MG63 (cell line): ENCODE results near the gene OR52E8. TPM values are rescaled to one million over a fixed set of nuclear protein-coding genes. Genes with fewer than 3 reads are reported as not detected.

Source experiments
- DNase-seq: peaks from one replicate; pipeline ENCODE4 v3.0.0-alpha.2; 2020
- H3K27me3 ChIP-seq: fragments of 250-450 bp; sonication (Bioruptor Pico); 2 replicates; pipeline ENCODE4 v1.5.1; 2020; ENCODE audit warnings: mild to moderate bottlenecking, moderate library complexity
- H3K36me3 ChIP-seq: fragments of 250-450 bp; sonication (Bioruptor Pico); 2 replicates; pipeline ENCODE4 v1.5.1; 2020; ENCODE audit warnings: mild to moderate bottlenecking, moderate library complexity
- H3K4me3 ChIP-seq: fragments of 250-450 bp; sonication (Bioruptor Pico); 2 replicates; pipeline ENCODE4 v1.5.1; 2020; ENCODE audit warnings: mild to moderate bottlenecking, moderate library complexity
- H3K9me3 ChIP-seq: fragments of 250-450 bp; sonication (Bioruptor Pico); 2 replicates; pipeline ENCODE4 v1.5.1; 2020; ENCODE audit warnings: mild to moderate bottlenecking, moderate library complexity
- total RNA-seq: library from RNA; depleted of rRNA; stranded (reverse); fragments of >200 nt; shearing (Covaris generic); gene quantifications from 2 replicates; pipeline ENCODE4 v1.2.3, GENCODE V29; 2014; ENCODE audit warnings: low replicate concordance; rRNA removed

OR52E8 gene
- total RNA-seq: not detected in 2 replicates

DNA sequence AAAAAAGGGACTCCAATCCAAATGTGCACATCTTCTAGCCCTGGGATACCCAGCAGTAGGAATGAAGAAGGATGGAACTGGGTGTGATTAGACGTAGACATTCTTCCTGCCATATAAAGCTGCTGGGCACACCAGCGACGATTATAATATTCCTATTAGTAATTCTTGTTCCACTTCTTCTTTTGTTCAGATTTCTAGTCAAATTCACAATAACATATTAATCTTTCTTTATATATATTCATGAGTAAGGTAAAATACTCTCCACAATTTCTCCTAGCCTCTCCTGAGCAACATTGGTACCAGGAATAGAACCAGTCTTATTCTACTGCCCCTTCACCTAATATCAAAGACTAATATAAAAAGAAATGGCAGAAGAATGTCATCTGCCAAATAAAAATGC, at the start of gene OR52E8:
Gene OR52E8 (minus strand): TSS at position 101 of the 400 bp plus-strand sequence. CDS start 0 bp downstream, at position 101.
- no peak for DNase-seq
- no peak within 1 kb of the TSS for H3K4me3 ChIP-seq
- no peaks in the 10 kb centered on the region for H3K36me3 ChIP-seq
- peaks cover 2% of the 10 kb centered on the region; the same call in 1 of the 2 replicates for H3K27me3 ChIP-seq
- H3K9me3 ChIP-seq: peaks cover 3% of the 10 kb centered on the region; the same call in 1 of the 2 replicates

DNA sequence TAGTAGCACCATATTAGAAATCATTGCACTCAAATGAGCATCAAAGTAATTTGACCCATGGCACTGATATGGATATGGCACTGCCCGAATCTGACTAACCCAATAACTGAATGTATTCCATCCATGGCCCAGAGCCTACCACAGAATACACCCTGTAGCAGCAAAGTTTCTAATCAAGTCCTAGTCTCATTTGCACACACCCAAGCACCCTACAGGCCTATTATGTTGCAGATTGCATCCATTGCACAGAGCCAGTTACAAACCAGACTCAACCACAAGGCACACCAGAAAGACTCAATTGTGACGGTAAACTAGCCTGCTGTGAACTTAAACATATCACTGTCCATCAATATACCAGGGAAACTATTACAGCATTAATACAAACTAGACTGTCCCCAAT, 42.0 kb upstream of the OR52E8 start:
- Histone ChIP-seq H3K36me3 (no peaks in the 10 kb centered on the region), H3K9me3 (no peaks in the 10 kb centered on the region), H3K27me3 (no peaks in the 10 kb centered on the region), H3K4me3 (no peak overlapping the region)
- DNase-seq: no peak

DNA sequence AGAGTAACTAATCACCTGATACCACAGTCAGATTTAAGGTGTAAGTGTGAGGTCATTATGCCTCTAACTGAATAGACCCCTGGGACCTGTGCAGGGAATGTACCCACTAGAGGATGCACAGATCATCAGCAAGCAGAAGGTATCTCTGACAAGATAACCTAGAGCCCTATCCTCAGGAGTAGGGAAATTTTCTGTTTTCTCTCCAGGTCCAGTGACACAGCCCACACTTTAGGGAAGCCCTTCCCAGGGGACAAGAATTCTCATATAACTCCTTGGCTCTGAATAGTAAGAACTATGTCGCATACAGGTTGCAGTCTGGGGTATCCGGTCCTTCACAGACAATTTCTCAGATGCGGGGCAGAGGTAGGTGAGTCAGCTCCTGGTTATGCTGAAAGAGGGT, 35.4 kb upstream of the OR52E8 start, which contains the start of gene OR52E5:
Gene OR52E5 (plus strand): TSS at position 301 of the 400 bp plus-strand sequence. CDS start 7,569 bp downstream, outside the sequence.
- DNase-seq: no peak
- Histone ChIP-seq H3K27me3 (no peaks in the 10 kb centered on the region; the same call in 1 of the 2 replicates), H3K9me3 (no peaks in the 10 kb centered on the region)

DNA sequence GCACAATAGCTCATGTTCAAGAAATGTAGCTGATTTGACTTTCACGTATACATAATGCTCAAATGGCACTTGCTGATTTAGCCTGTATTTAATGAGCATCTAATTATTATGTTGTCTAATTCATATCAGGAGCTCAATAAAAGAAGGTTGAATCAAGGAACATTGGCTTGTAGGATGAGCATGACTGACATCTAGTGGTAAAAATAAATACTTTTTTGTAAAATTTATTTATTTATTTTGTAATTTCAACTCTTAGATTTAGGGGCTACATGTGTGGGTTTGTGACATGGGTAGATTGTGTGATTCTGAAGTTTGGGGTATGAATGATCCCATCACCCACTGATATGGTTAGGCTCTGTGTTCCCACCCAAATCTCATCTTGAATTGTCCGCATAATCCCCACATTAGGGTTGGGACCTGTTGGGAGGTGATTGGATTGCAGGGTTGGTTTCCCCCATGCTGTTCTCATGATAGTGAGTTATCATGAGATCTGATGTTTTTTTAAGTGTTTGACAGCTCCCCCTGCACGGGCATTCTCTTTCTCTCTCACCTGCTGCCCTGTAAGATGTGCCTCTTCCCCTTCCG, 33.8 kb upstream of the OR52E8 start:
- no peak overlapping the region for H3K4me3 ChIP-seq
- DNase-seq: no peak
- no peaks in the 10 kb centered on the region for H3K36me3 ChIP-seq
- no peaks in the 10 kb centered on the region for H3K9me3 ChIP-seq
- H3K27me3 ChIP-seq: no peaks in the 10 kb centered on the region; the same call in 1 of the 2 replicates

More for the DNA sequence above, 35.4 kb upstream of the OR52E8 start, which contains the start of gene OR52E5:
- Histone ChIP-seq H3K36me3 (no peaks in the 10 kb centered on the region), H3K4me3 (no peak within 1 kb of the TSS)

DNA sequence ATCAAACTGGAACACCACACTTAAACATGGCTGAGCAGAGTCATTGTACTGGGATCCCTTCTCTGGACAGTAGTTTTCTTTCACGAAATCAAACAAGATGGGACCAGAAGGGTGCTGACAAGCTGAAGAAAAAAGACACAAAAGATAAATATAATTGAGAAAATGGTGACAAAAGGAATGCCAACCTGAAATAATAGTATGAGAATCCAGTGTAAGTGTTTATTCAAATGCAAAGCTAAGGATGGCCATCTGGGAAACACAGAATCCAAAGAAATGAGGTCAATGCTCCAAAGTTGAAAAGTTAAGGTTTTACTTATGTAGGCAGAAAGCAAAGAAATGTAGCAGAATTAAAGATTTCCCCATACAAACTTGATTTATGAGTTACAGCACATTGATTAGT, 30.2 kb upstream of the OR52E8 start:
- Histone ChIP-seq H3K27me3 (no peaks in the 10 kb centered on the region; the same call in 1 of the 2 replicates), H3K36me3 (no peaks in the 10 kb centered on the region), H3K9me3 (no peaks in the 10 kb centered on the region), H3K4me3 (no peak overlapping the region)
- no peak for DNase-seq

DNA sequence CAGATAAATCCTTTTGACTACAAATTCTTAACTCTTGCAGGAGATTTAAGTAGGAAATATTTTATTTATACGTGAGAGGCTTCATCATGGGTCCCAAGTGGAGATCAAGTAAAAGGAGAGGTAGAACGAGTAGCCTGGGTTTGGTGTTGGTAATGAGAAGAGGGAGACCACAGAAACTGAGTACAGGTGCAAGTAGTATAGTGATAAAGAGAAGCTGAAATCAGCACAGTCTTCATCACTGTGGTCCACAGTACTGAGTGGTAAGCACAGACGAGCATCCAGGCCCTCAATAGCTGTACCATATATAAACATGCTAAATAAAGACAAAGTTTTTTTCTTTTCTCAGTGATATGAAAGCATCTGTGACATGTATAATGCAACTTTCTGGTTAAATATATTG, 29.7 kb upstream of the OR52E8 start:
- Histone ChIP-seq H3K36me3 (no peaks in the 10 kb centered on the region), H3K9me3 (no peaks in the 10 kb centered on the region), H3K4me3 (no peak overlapping the region), H3K27me3 (no peaks in the 10 kb centered on the region; the same call in 1 of the 2 replicates)
- DNase-seq: no peak

DNA sequence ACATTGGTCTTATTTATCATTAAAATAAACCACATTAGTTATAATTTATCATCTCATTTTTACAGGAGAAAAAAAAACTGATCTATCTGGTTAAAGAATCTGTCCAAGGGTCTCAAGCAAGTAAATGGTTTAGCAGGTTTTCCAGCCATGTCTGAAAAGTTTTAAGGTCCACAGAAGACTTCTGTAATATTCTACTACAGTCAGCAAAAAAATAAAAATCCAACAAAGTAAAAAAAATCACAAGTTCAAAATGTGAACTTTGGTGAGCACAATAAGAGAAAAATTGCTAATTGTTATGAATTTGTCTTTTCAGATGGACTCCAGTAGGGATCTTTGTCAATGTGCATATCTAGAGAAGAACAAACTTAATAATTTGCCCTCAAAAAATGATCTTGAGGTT, 24.3 kb upstream of the OR52E8 start:
- Histone ChIP-seq H3K4me3 (no peak overlapping the region), H3K36me3 (no peaks in the 10 kb centered on the region), H3K27me3 (no peaks in the 10 kb centered on the region), H3K9me3 (no peaks in the 10 kb centered on the region)
- no peak for DNase-seq

DNA sequence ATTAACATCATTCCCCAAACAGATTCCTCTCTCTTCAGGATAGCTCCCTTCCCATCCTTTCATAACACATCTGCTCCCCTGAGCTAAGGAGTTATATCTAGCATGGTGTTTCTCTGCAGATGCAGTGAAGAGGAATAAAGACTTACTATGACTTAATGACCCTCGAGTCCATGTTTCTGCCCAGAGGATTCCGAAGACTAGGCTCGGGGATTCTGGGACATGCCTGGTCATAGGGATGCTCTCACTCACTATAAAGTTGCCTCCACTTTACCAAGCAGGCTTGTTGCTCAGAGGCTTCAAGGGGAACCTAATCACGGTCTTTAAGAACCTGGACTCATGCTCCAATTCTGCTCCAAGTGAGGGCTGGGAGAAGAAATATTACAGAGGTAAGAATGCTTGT, 22.8 kb upstream of the OR52E8 start, which contains the start of gene OR52E4:
Gene OR52E4 (plus strand): TSS at position 301 of the 400 bp plus-strand sequence. CDS start 3,664 bp downstream, outside the sequence.
- Histone ChIP-seq H3K36me3 (no peaks in the 10 kb centered on the region), H3K4me3 (no peak within 1 kb of the TSS), H3K27me3 (no peaks in the 10 kb centered on the region), H3K9me3 (no peaks in the 10 kb centered on the region)
- DNase-seq: no peak

DNA sequence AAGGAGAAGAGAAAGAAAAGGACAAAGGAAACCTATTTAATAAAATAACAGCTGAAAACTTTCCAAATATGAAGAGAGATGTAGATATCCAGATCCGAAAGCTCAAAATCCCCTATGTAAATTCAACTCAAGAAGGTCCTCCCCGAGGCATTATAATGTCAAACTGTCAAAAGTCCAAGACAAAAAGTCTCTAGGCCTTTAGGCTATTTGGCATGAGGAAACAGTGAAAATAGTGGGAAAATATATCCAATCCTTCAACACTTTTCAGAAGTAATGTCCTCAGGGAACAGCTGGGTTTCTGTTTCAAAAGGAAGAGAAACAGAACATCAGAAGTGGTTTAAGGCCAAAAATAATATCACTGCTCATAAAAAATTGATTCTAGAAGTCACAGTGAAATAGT, 21.1 kb upstream of the OR52E8 start:
- no peaks in the 10 kb centered on the region for H3K9me3 ChIP-seq
- H3K4me3 ChIP-seq: no peak overlapping the region
- H3K27me3 ChIP-seq: no peaks in the 10 kb centered on the region
- no peak for DNase-seq
- no peaks in the 10 kb centered on the region for H3K36me3 ChIP-seq

DNA sequence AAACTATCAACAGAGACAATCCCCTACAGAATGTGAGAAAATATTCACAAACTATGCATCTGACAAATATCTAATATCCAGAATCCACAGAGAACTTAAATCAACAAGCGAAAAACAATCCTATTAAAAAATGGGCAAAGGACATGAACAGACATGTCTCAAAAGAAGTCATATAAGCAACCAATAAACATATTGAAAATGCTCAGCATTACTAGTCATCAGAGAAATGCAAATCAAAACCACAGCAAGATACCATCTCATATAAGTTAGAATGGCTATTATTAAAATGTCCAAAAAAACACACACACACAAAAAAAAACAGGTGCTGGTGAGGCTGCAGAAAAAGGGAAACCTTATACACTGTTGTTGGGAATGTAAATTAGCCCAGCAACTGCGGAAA, 8.3 kb upstream of the OR52E8 start:
- Histone ChIP-seq H3K27me3 (no peaks in the 10 kb centered on the region), H3K36me3 (no peaks in the 10 kb centered on the region), H3K9me3 (no peaks in the 10 kb centered on the region; the same call in 1 of the 2 replicates), H3K4me3 (no peak overlapping the region)
- no peak for DNase-seq

DNA sequence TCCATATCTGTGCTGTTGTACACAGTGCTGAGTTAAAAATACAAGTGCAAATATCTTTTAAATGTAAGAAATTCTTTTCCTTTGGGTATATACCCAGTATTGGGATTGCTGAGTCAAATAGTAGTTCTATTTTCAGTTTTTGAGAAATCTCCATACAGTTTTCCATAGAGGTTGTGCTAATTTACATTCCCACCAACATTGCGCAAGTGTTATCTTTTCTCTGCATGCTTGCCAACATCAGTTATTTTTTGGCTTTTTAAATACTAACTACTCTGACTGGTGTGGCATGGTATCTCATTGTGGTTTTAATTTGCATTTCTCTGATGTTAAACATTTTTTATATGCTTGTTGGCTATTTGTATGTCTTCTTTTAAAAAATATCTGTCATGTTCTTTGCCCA, 6.5 kb downstream of the OR52E8 start:
- H3K4me3 ChIP-seq: no peak overlapping the region
- H3K9me3 ChIP-seq: peaks cover 10% of the 10 kb centered on the region
- no peaks in the 10 kb centered on the region for H3K27me3 ChIP-seq
- no peaks in the 10 kb centered on the region for H3K36me3 ChIP-seq
- no peak for DNase-seq

DNA sequence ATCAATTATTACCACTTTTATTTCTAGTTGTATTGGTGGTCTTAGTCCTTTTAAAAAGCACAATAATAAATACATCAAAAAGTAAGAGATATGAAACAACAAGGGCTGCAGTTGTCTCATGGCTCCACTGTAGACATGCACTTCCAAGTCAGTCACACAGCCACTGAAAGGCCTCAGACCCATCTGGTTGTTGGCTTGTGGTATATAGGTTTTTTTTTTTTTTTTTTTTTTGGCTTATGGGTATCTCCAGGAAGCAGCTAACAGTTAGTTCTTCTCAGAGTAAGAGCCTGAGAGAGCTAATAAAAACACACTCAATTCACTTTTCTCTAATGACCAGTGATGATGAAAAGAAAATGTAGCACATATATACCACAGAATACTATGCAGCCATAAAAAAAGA, 9.8 kb downstream of the OR52E8 start:
- no peak for DNase-seq
- Histone ChIP-seq H3K36me3 (no peaks in the 10 kb centered on the region), H3K27me3 (no peaks in the 10 kb centered on the region), H3K9me3 (peaks cover 8% of the 10 kb centered on the region), H3K4me3 (no peak overlapping the region)

DNA sequence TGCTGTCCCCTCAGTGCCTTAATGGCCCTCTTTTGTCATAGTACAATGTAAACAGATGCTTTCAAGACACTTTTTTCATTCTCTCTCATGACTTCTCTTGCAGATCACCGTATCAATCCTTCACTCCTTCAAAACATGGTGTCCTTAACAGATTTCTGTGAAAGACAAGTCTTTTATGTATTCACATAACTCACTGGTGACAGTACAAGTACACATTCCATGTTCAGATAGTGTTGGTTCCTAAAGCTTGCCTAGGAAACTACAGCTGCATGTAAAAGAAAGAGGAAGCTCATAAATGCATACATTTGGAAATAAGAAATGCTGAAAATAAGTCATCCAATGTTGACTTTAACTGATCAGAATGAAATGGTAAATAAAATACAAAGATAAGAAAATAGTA, 10.8 kb downstream of the OR52E8 start:
- H3K36me3 ChIP-seq: no peaks in the 10 kb centered on the region
- peaks cover 4% of the 10 kb centered on the region for H3K9me3 ChIP-seq
- H3K27me3 ChIP-seq: no peaks in the 10 kb centered on the region
- DNase-seq: no peak
- no peak overlapping the region for H3K4me3 ChIP-seq

DNA sequence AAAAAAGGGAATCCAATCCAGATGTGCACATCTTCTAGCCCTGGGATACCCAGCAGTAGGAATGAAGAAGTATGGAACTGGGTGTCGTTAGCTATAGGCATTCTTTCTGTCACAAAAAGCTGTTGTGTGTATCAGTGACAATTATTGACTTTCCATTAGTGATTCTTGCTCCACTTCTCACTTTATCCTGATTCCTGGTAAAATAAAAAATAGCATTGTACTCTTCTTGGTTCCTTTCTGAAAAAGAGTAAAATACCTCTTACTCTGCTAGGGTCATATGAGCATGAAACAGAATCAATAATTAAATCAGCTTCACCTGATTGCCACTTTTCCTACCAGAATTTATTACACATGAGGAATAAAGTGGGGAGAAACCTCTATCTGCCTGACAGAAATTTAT, 15.7 kb downstream of the OR52E8 start, which contains the start of gene OR52E6:
Gene OR52E6 (minus strand): TSS at position 101 of the 400 bp plus-strand sequence. CDS start 0 bp downstream, at position 101.
- Histone ChIP-seq H3K36me3 (no peaks in the 10 kb centered on the region), H3K4me3 (no peak within 1 kb of the TSS), H3K27me3 (no peaks in the 10 kb centered on the region), H3K9me3 (0 out of 2 replicates have a peak, but pooled peaks cover 7% of the 10 kb centered on the region)
- DNase-seq: no peak

DNA sequence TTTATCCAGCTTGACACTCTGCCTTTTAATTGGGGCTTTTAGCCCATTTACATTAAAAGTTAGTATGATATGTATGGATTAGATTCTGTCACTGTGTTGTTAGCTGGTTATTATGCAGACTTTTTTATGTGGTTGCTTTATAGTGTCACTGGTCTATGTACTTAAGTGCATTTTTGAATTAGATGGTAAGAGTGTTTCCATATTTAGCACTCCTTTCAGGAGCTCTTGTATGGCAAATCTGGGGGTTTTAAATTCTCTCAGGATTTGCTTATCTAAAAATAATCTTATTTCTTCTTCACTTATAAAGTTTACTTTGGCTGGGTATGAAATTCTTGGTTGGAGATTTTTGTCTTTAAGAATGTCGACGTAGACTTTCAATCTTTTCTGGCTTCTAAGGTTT, 19.8 kb downstream of the OR52E8 start:
- no peaks in the 10 kb centered on the region for H3K27me3 ChIP-seq
- H3K36me3 ChIP-seq: no peaks in the 10 kb centered on the region
- no peak overlapping the region for H3K4me3 ChIP-seq
- 0 out of 2 replicates have a peak, but pooled peaks cover 7% of the 10 kb centered on the region for H3K9me3 ChIP-seq
- no peak for DNase-seq

DNA sequence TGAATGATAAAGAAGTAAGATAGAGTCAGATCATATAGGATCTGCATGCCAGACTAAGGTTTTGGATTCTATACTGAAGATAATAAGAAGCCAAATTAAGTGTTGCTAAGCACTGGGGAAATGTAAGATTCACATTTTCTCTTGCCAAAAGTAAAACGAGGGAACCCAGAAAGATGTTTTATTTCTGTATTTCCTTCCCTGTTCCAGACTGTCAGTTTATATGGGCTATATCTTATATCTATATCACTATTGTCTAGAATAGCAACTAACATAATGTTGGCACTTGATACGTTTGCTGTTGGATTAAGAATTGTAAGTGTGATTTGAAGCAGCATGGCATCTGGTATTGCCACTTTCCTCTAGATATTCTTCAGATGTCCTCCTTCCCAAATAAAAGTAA, 24.0 kb downstream of the OR52E8 start:
- DNase-seq: no peak
- H3K9me3 ChIP-seq: 0 out of 2 replicates have a peak, but pooled peaks cover 7% of the 10 kb centered on the region
- H3K4me3 ChIP-seq: no peak overlapping the region
- no peaks in the 10 kb centered on the region for H3K36me3 ChIP-seq
- H3K27me3 ChIP-seq: no peaks in the 10 kb centered on the region

DNA sequence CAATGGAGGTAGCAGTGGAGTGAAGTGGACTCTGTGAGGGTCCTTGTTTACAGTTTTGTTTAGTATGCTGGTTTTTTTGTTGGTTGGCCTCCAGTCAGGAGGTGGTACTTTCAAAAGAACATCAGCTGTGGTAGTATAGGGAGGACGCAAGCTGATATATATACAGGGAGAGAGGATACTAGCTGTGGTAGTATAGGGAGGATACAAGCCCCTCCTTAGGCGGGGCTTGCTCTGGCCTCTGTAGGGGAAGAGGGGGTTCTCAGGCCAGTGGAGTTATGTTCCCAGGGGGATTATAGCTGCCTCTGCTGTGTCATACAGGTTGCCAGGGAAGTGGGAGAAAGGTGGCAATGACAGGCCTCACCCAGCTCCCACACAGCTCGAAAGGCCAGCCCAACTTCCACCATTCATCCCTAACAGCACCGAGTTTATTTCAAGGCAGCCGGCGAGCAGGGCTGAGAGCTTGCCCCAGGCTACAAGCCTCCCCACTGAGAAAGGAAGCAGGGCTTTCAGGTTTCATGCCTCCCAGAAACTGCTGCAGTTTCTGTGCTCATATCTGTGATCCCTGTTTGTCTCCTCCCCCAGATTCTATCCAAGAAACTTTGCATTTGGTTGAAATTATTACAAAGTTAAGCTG, 26.2 kb downstream of the OR52E8 start:
- no peak overlapping the region for H3K4me3 ChIP-seq
- DNase-seq: no peak
- H3K36me3 ChIP-seq: no peaks in the 10 kb centered on the region
- H3K27me3 ChIP-seq: no peaks in the 10 kb centered on the region
- H3K9me3 ChIP-seq: no peaks in the 10 kb centered on the region
